ENCODE data around the gene ALK. TPM values are rescaled to one million over a fixed set of nuclear protein-coding genes. Genes with fewer than 3 reads are reported as not detected.

Gene ALK
- total RNA-seq, 4 donors from 2014 or later = 0.83 to 1.6 (median 1.2) TPM

DNA sequence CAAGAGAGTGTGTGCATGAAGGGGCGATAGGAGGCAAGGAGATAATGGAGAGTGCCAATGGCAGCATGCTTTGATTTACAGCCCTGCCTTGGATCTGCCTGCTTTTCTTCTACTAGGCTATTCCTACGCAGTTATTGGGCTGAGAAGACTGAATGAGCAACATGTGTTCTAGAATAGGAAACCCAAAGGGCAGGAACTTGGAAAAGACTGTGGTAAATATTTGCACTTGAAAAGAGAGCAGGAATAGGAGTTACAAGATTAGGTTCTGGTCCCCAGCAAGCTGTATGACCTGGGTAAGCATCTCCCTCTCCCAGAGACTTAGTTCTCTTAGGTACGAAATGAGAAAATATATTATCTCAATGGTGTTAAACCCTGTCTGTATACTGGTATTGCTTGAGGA, 438.5 kb downstream of the ALK start:
- no peak for TF ChIP-seq POLR2A (IDR thresholded peaks at IDR 0.05; ENCODE audit: low read depth)
- TF ChIP-seq, protein P1, sequence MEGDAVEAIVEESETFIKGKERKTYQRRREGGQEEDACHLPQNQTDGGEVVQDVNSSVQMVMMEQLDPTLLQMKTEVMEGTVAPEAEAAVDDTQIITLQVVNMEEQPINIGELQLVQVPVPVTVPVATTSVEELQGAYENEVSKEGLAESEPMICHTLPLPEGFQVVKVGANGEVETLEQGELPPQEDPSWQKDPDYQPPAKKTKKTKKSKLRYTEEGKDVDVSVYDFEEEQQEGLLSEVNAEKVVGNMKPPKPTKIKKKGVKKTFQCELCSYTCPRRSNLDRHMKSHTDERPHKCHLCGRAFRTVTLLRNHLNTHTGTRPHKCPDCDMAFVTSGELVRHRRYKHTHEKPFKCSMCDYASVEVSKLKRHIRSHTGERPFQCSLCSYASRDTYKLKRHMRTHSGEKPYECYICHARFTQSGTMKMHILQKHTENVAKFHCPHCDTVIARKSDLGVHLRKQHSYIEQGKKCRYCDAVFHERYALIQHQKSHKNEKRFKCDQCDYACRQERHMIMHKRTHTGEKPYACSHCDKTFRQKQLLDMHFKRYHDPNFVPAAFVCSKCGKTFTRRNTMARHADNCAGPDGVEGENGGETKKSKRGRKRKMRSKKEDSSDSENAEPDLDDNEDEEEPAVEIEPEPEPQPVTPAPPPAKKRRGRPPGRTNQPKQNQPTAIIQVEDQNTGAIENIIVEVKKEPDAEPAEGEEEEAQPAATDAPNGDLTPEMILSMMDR (IDR thresholded peaks at IDR 0.05) = no peak
- TF ChIP-seq EP300 (IDR thresholded peaks at IDR 0.05) = no peak
- TF ChIP-seq POLR2AphosphoS5 (IDR thresholded peaks at IDR 0.05) = no peak
- H3K4me3 ChIP-seq = no peak overlapping the region
- intact Hi-C loops (cut with DNase I) = no loop called here
- H3K27me3 ChIP-seq = no peaks in the 10 kb centered on the region
- no peaks in the 10 kb centered on the region for H3K36me3 ChIP-seq
- H3K9me3 ChIP-seq = no peaks in the 10 kb centered on the region
- H3K4me1 ChIP-seq = no peaks in the 10 kb centered on the region
- DNase-seq (ENCODE audit: extremely low spot score) = no peak
- no peak overlapping the region for H3K27ac ChIP-seq (replicated peaks in 1 of 4)
- WGBS = 95% methylated on average over 3 of the region's 3 CpGs

DNA sequence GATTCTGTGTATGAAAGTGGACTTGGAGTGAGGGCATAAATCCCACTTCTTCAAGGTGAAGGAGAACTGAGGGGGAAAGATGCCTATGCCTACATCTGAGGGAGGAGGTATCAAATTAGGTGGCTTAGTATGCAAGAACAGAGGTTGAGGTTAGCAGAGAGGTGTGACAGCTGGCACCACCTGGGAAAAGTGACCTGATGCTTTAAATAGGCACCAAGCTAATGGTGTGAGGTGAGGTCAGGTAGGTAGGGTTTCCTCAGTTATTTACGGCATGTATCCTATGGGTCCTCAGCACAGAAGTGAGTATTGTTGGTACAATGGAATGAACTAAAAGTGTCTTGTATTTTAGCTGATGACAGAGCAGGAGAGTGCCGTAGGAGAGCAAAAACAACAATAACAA, 439.0 kb downstream of the ALK start:
- no peak for TF ChIP-seq EP300 (IDR thresholded peaks at IDR 0.05)
- no peak for TF ChIP-seq POLR2A (IDR thresholded peaks at IDR 0.05; ENCODE audit: low read depth)
- TF ChIP-seq, protein P1 (IDR thresholded peaks at IDR 0.05) = no peak
- TF ChIP-seq POLR2AphosphoS5 (IDR thresholded peaks at IDR 0.05) = no peak
- intact Hi-C loops (cut with DNase I) = no loop called here
- H3K27me3 ChIP-seq = no peaks in the 10 kb centered on the region

DNA sequence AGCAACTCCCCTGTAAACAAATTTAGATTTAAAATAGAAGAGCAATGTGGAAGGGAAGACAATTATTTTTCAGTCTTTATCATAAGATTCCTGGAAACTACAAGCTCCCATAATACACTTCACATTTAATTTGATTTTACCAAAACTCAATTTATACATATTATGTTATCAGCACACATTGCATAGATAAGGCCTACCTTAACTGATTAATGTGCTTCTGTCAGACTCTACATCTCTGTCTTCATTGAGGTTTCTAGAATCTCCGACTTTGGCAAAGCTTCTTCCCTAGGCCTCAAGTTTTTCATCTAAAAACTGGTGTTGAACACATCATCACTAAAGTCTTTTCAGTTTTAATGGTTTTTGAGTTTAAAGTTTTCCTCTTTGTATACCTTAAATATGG, 440.1 kb downstream of the ALK start:
- H3K4me1 ChIP-seq = no peaks in the 10 kb centered on the region
- DNase-seq (ENCODE audit: extremely low spot score) = no peak
- no peaks in the 10 kb centered on the region for H3K27me3 ChIP-seq
- H3K36me3 ChIP-seq = no peaks in the 10 kb centered on the region
- H3K4me3 ChIP-seq = no peak overlapping the region
- intact Hi-C loops (cut with DNase I) = no loop called here
- TF ChIP-seq POLR2A (IDR thresholded peaks at IDR 0.05; ENCODE audit: low read depth) (no peak), POLR2AphosphoS5 (IDR thresholded peaks at IDR 0.05) (no peak), EP300 (IDR thresholded peaks at IDR 0.05) (no peak)
- TF ChIP-seq, protein P1 (IDR thresholded peaks at IDR 0.05) = no peak
- no peaks in the 10 kb centered on the region for H3K9me3 ChIP-seq
- H3K27ac ChIP-seq (replicated peaks in 1 of 4) = no peak overlapping the region
- 75% methylated on average over 1 of the region's 1 CpG for WGBS

More for the DNA sequence above, 439.0 kb downstream of the ALK start:
- Histone ChIP-seq H3K36me3 (no peaks in the 10 kb centered on the region), H3K27ac (replicated peaks in 1 of 4) (no peak overlapping the region), H3K4me3 (no peak overlapping the region), H3K4me1 (no peaks in the 10 kb centered on the region), H3K9me3 (no peaks in the 10 kb centered on the region)
- WGBS = 94% methylated on average over 2 of the region's 2 CpGs
- no peak for DNase-seq (ENCODE audit: extremely low spot score)

DNA sequence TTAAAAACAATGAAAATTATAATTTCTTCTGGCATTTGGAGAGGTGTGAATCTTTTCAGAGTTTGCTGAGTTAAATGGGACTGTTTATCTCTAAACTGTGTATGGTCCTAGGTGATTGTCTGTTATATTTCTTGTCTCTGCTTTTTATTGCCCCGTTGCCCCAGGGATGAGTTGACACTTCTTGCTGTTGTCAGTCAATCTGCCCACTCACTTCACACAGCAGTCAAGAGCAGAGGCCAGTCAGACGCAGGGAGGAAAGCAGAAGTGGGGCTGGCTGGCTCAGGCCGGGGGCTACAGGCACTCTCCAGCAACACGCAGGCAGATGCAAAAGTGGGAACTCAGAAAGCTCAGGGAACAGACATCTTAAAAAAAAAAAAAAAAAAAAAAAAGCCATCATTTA, 441.0 kb downstream of the ALK start:
- H3K27me3 ChIP-seq = no peaks in the 10 kb centered on the region
- TF ChIP-seq EP300 (IDR thresholded peaks at IDR 0.05) = no peak
- TF ChIP-seq POLR2AphosphoS5 (IDR thresholded peaks at IDR 0.05) = no peak
- TF ChIP-seq, protein P1 (IDR thresholded peaks at IDR 0.05) = no peak
- TF ChIP-seq POLR2A (IDR thresholded peaks at IDR 0.05; ENCODE audit: low read depth) = no peak
- 40% methylated on average over 4 of the region's 4 CpGs for WGBS

DNA sequence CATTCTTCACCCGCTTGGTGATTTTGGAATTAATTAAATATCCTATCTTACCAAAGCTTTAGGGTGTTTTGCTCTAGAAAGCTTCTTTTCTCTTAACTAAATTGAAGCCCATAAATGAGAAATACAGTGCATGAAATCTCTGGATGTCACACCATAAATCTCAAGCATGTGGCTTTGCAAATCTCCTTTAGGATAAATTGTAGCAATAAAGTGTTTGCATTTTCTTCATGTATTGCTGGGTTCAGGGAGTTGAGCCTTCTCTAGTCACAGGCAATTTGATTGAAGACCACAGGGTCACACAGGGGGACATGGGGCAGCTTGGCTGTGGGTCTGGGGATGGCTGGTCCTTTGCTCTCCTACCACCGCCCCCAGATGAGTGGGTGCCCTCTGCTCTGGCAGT, 442.0 kb downstream of the ALK start:
- 88% methylated on average over 2 of the region's 2 CpGs for WGBS
- intact Hi-C loops (cut with DNase I) = no loop called here

More for the DNA sequence above, 441.0 kb downstream of the ALK start:
- Histone ChIP-seq H3K4me3 (no peak overlapping the region), H3K36me3 (no peaks in the 10 kb centered on the region), H3K4me1 (no peaks in the 10 kb centered on the region), H3K27ac (replicated peaks in 1 of 4) (no peak overlapping the region), H3K9me3 (no peaks in the 10 kb centered on the region)
- intact Hi-C loops (cut with DNase I) = no loop called here
- no peak for DNase-seq (ENCODE audit: extremely low spot score)

More for the DNA sequence above, 442.0 kb downstream of the ALK start:
- no peak overlapping the region for H3K4me3 ChIP-seq
- H3K4me1 ChIP-seq = no peaks in the 10 kb centered on the region
- H3K9me3 ChIP-seq = no peaks in the 10 kb centered on the region
- no peak for DNase-seq (ENCODE audit: extremely low spot score)
- no peaks in the 10 kb centered on the region for H3K27me3 ChIP-seq
- TF ChIP-seq EP300 (IDR thresholded peaks at IDR 0.05) = no peak
- TF ChIP-seq, protein P1 (IDR thresholded peaks at IDR 0.05) = no peak
- no peak for TF ChIP-seq POLR2A (IDR thresholded peaks at IDR 0.05; ENCODE audit: low read depth)
- TF ChIP-seq POLR2AphosphoS5 (IDR thresholded peaks at IDR 0.05) = no peak
- no peaks in the 10 kb centered on the region for H3K36me3 ChIP-seq
- H3K27ac ChIP-seq (replicated peaks in 1 of 4) = no peak overlapping the region

Data from esophagus muscularis mucosa (tissue), 4 donors.